H7 (cell line): Measurements from ENCODE around the gene SUSD3. TPM values are rescaled to one million over a fixed set of nuclear protein-coding genes. Genes with fewer than 3 reads are reported as not detected.
"Not testable (repeated sequence)": the region's sequence is repeated elsewhere in the genome, so short reads cannot be mapped to it uniquely, and the experiment has no call there.

ENCODE experiments used
- DNase-seq: peaks from one replicate; pipeline ENCODE4 v3.0.0; 2012
- H3K27me3 ChIP-seq: 2 replicates; pipeline ENCODE4 v1.6.0; 2011; ENCODE audit warnings: mild to moderate bottlenecking, low read length; ENCODE audit not compliant: control insufficient read depth, insufficient read depth
- H3K36me3 ChIP-seq: replicated peaks from 2 replicates; pipeline ENCODE4 v1.5.1; 2011; ENCODE audit warnings: low read length; ENCODE audit not compliant: control insufficient read depth, insufficient read depth
- H3K4me3 ChIP-seq: 2 replicates; pipeline ENCODE4 v1.5.1; 2011; ENCODE audit warnings: low read depth, mild to moderate bottlenecking, control low read depth, low read length, moderate library complexity; ENCODE audit not compliant: insufficient read depth
- total RNA-seq: library from RNA; depleted of rRNA; stranded (reverse); fragments of >200 nt; shearing (Covaris generic); gene quantifications from 2 replicates; pipeline ENCODE4 v1.2.3, GENCODE V29; 2014; rRNA removed

The SUSD3 gene
- total RNA-seq, result 20.3 and 25.1 TPM in 2 replicates

- Histone ChIP-seq H3K36me3 (no peaks in the 10 kb centered on the region), H3K27me3 (peaks cover 1% of the 10 kb centered on the region; the same call in 1 of the 2 replicates), H3K4me3 (peak within 1 kb of the TSS; percentile 61)
- DNase-seq, result peak; percentile 99
These were observed at the start of gene SUSD3 for GRCh38 chr9:93058355-93059010. TSS of gene SUSD3 (plus strand) at chr9:93058701. CDS start at chr9:93058743, 42 bp downstream.

GRCh38 chr9:93009337-93010015 lies 49.0 kb upstream of the SUSD3 start:
- H3K27me3 ChIP-seq, result no peaks in the 10 kb centered on the region
- no peaks in the 10 kb centered on the region for H3K36me3 ChIP-seq
- peak; percentile 28 for DNase-seq
- H3K4me3 ChIP-seq, result no peak overlapping the region

- Histone ChIP-seq H3K4me3 (no peak overlapping the region), H3K36me3 (no peaks in the 10 kb centered on the region), H3K27me3 (no peaks in the 10 kb centered on the region)
- DNase-seq, result peak; percentile 63
These were observed 48.4 kb upstream of the SUSD3 start for GRCh38 chr9:93010056-93010455.

- H3K27me3 ChIP-seq, result no peaks in the 10 kb centered on the region
- H3K4me3 ChIP-seq, result no peak overlapping the region
- peak; percentile 68 for DNase-seq
- H3K36me3 ChIP-seq, result no peaks in the 10 kb centered on the region
These were observed 47.8 kb upstream of the SUSD3 start for GRCh38 chr9:93010704-93011103.

- DNase-seq, result no peak
- no peak overlapping the region for H3K4me3 ChIP-seq
- no peaks in the 10 kb centered on the region for H3K27me3 ChIP-seq
- H3K36me3 ChIP-seq, result no peaks in the 10 kb centered on the region
These were observed 47.4 kb upstream of the SUSD3 start for GRCh38 chr9:93011114-93011513.

- peak; percentile 2 for DNase-seq
- H3K27me3 ChIP-seq, result no peaks in the 10 kb centered on the region
- H3K4me3 ChIP-seq, result no peak overlapping the region
- no peaks in the 10 kb centered on the region for H3K36me3 ChIP-seq
These were observed 45.3 kb upstream of the SUSD3 start for GRCh38 chr9:93012963-93013855.

- DNase-seq, result peak; percentile 77
- H3K36me3 ChIP-seq, result no peaks in the 10 kb centered on the region
- H3K27me3 ChIP-seq, result no peaks in the 10 kb centered on the region
- no peak overlapping the region for H3K4me3 ChIP-seq
These were observed 44.5 kb upstream of the SUSD3 start for GRCh38 chr9:93013856-93014582.

GRCh38 chr9:93015190-93015589 lies 43.3 kb upstream of the SUSD3 start:
- not testable (repeated sequence) for DNase-seq, H3K4me3 ChIP-seq

GRCh38 chr9:93017621-93018020 lies 40.9 kb upstream of the SUSD3 start:
- no peaks in the 10 kb centered on the region for H3K36me3 ChIP-seq
- DNase-seq, result no peak
- H3K27me3 ChIP-seq, result no peaks in the 10 kb centered on the region
- H3K4me3 ChIP-seq, result no peak overlapping the region

More at GRCh38 chr9:93015190-93015589, 43.3 kb upstream of the SUSD3 start:
- H3K36me3 ChIP-seq, H3K27me3 ChIP-seq: not testable (repeated sequence)

GRCh38 chr9:93020151-93020550 lies 38.4 kb upstream of the SUSD3 start:
- Histone ChIP-seq H3K4me3 (no peak overlapping the region), H3K27me3 (no peaks in the 10 kb centered on the region), H3K36me3 (no peaks in the 10 kb centered on the region)
- DNase-seq, result no peak

- no peak for DNase-seq
- H3K27me3 ChIP-seq, result no peaks in the 10 kb centered on the region
- H3K36me3 ChIP-seq, result no peaks in the 10 kb centered on the region
- H3K4me3 ChIP-seq, result no peak overlapping the region
These were observed 37.5 kb upstream of the SUSD3 start for GRCh38 chr9:93020771-93021670.

GRCh38 chr9:93022066-93022465 lies 36.4 kb upstream of the SUSD3 start:
- Histone ChIP-seq H3K27me3 (no peaks in the 10 kb centered on the region), H3K4me3 (no peak overlapping the region), H3K36me3 (no peaks in the 10 kb centered on the region)
- peak; percentile 46 for DNase-seq

GRCh38 chr9:93022721-93023520 lies 35.6 kb upstream of the SUSD3 start:
- Histone ChIP-seq H3K36me3 (no peaks in the 10 kb centered on the region), H3K4me3 (no peak overlapping the region), H3K27me3 (no peaks in the 10 kb centered on the region)
- no peak for DNase-seq
